NCI-H187 treated with DMSO at 0.1 percent for 48 hours (cell line): ENCODE measurements around the gene SLC24A4.

Source experiments
- DNase-seq: peaks from one replicate; lab custom pipeline; 2025; lab: John Stamatoyannopoulos, UW

The SLC24A4 gene

DNA sequence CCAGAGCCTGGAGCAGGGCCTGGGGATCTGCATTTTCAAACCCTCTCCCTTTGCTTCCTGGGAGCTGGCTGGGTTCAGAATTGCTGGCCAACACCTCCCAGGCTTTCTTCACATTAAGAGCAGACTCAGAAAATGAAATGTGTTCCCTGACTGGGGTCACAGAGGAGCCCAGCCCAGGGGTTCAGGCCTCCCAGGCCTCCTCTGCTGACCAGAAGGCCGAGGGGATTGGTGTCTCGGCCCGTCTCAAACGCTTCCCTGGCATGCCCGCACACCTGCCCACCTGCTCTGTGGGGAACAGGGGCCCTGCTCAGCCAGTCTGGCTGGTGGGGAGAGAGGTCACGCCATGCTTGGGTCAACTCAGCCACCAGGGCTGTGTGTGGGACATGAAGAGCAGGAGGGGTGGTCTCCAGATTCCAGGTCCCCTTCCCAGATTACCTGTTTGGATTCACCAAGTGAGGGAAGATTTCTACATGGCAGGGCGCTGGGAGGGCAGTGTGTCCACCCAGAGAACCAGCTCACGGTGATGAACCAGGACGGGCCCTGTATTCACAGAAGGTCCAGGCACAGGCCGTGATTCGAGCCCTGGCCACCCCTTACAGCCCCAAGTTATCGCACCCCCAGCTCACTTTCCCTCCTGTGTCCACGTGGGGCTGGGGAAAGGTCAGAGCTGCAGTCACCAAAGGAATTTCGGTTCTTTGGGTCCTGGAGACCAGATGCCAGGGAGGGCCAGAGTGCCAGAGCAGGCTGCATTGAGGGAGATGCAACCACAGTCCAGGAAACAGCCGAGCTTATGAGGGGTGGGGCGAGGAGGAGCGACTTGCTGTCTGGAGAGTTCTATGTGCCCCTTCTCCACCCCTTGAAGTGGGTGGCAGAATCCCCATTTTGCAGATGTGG lies 135.4 kb downstream of the SLC24A4 start:
- no peak for DNase-seq

DNA sequence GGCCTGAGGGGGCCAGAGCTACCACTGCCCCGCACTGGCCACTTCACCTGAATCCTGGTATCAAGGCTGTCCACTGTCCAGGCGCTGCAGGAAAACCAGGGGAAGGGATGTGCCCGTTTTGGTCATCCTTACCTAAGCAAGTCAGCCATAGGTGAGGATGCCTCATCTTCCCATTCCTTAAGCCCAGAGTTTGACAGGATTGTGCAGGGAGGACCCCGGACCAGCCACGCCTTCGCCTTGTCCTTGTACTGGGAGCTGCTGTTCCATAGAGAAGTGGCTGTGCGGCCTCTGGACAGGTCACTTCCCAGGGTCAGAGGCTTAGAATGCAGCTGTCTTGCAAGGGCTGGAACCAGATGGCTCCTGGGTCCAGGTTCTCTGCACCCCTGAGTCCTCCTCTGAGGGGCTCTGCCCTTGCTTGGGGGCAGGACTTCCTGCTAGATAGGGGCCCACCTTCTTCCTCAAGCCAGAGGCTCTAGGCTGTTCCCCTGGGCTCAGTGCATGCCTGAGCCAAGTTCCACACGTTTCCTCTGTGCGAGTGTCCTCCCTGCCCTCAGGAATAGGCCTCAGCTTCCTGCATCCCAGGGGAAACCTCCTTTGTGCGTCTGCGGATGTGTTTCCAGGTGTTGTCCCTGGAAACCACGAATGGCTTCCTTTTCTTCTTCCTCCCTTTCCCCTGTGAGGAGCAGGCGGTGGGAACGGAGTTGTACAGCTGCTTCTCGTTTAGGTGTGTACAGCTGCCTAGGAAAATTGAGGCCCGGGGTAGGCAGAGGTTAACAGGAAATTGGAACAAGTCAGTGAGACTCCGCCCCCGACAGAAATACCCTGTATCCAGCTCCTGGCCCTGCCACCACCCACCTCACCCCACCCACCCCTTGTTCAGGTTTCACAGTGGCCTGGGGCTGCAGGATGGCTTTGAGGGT lies 136.3 kb downstream of the SLC24A4 start:
- DNase-seq, result no peak

DNA sequence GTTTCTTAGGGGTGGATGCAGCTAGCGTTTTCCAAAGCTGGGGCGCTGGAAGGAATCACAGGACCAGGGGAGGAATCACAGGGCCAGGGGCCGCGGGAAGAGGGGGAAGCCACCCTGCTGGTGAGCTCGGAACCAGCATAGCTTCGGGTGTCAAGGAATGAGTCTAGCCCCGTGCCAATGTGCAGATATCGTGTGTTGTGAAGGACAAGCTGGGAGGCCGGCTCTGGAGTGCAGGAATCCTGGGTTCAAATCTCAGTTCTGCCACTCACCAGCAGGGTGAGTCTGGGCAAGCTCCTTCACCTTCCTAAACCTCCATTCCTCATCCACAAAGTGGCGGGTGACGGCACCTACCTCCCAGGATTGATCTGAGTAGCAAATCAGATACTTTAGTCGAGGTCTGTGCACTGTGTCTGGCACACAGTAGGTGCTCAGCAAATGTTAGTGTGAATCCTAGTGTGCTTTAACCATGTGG lies 137.0 kb downstream of the SLC24A4 start:
- DNase-seq, result no peak

DNA sequence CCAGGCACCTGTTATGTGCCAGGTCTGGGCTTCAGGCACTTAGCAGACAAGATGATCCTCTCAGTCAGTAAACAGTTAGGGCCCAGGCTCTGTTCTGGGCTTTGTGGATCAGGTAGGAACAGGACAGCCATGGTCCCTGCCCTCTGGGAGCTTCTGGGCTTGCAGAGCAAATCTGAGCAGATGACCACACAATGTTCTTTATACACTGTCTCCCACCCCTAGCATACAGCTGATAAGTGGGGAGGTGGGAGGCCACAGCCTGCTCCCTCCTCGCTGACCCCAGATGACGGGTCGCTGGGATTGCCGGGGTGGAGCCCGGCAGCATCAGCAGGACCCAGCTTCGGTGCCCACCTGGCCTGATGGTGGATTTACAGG lies 137.6 kb downstream of the SLC24A4 start:
- DNase-seq, result no peak

DNA sequence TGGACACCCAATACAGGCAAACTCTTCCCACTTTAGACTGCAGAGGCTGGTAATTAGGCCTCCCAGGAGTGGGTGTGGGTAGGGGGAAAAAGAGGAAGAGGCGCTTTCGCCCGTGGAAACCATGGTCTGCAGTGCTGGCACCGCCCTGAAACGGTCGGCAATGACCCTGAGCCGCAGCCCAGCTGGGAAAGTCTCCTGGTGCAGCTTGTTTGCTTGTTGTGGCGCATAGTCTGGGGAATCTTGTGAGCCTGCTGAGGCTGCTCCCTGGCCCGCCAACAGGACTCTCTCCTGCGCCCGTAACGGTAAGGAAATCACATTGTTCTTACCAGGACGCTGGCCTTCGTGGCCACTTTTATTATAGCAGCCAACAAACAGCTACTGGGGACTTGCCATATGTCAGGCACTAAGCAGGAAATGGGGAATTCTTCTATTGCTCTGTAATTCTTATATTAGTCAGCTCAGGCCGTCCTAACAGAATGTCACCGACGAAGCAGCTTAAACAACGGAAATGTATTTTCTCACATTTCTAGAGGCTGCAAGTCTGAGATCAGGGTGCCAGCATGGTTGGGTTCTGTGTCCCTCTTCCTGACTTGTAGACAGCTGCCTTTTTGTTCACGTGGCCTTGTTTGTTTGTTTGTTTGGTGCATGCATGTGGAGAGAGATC lies 138.1 kb downstream of the SLC24A4 start:
- DNase-seq, result no peak

DNA sequence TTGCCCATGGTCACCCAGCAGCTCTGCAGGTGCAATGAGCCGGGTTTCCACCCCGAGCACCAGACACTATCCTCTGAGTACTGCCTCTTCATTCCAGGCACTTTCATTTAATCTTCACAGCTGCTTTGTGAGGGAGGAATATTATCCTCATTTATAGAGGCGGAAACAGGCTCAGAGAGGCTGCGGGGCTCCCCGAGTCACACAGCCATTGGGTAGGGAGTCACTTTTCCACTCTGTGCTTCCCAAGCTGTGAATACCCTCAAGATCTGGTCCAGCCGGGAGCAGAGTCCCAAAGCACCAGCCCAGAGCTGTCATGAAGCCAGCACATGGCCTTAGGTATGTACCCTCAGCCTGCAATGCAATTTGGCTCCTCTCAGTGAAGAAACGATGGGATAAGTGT lies 138.9 kb downstream of the SLC24A4 start:
- no peak for DNase-seq

DNA sequence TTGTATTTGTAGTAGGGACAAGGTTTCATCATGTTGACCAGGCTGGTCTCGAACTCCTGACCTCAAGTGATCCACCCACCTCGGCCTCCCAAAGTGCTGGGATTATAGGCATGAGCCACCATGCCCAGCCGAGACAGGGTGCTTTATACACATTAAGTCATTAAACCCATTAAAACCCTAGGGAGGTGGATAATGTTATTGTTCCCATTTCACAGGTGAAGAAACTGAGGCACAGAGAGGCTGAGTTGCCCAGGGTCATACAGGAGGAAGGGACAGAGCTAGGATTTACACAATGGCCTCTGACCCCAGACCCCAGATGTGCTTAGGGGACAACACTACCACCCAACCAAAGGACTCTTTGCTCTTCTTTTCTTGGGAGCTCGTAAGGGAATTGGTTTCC lies 139.6 kb downstream of the SLC24A4 start:
- DNase-seq, result no peak

DNA sequence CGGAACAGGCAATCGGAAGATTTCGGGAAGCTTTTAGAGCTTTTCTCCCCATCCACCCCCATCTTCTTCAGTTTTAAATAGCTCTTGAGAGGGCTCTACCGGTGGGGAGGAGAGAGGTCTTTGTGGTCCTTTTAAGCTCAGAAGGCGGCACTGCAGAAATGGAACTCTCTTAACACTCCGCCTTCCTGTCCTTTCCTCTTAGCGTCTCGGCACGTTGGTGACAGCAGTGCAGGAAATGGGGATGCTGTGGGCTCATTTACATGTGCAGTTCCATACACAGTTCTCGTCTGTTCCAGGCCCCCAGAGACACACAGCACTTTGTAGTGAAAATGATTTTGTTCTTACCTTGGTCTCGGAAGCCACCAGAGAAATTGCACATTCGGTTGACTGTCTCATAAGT lies 140.2 kb downstream of the SLC24A4 start:
- no peak for DNase-seq

DNA sequence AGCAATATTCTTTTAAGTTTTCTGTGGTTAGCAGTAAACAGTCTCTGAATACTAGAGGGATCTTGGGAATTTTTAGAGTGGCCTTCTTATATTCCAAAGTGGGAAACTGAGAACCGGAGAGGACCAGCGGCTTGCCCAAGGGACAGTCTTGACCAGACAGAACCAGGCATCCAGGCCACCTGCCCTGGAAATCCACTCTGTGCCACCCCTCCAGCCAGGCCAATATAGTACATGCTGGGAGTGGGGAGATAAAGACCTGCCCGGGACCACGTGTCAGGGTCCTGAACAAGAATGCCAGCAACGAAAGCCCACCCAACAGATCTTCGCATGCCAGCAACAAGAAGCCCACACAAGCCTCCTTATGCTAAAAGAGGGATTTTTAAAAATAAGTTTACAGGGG lies 141.2 kb downstream of the SLC24A4 start:
- no peak for DNase-seq

DNA sequence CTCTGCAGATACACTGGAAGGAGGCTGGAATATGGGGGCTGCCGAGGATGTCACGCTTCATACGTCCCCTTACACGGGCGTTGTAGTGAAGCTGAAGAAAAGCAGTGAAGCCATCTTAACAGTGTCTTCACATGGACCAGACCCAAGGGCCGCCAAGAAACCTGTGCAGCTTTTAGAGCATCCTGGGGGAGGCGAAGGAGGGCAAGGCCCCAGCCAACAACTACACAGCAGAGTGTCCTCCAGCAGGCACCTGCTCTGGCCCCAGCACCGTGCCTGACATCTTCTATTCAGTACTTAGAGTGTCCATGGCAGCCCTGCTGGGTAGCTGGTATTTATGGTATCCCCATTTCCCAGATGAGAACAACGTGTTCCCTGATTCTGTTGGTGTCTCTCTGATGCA lies 141.8 kb downstream of the SLC24A4 start:
- no peak for DNase-seq

DNA sequence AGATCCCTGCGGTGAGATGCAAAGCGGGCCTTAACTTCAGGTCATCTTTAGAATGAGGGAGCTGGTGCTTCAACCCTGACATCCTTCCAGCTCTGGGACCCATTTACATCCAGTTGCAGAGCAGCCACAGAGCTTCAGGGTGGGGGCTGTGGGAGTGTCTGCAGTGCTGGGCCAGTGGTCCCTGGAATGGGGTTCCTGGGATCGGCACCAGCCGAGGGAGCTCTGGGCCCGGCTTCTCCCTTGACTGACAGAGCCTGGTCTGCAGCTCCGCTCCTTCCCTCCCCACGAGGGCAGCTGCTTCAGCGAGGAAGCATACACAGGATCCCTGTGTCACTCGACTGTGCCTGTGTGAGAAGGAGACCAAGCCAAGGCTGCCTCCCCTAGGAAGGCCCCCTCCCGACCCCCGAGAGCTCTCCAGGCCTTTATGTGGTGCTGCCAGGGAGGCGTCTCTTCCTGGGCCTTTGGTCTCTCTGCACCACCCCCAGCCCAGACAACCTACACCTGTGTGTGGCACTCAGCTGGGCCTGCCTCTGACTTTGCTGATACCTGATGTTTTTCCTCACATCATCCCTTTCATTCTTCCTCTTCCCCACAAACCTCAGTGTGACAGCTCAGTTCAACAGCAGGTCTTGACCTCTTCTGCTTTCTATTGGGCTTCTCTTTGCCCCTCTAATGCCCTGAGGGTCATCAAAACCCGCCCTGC lies 142.5 kb downstream of the SLC24A4 start:
- DNase-seq, result no peak

DNA sequence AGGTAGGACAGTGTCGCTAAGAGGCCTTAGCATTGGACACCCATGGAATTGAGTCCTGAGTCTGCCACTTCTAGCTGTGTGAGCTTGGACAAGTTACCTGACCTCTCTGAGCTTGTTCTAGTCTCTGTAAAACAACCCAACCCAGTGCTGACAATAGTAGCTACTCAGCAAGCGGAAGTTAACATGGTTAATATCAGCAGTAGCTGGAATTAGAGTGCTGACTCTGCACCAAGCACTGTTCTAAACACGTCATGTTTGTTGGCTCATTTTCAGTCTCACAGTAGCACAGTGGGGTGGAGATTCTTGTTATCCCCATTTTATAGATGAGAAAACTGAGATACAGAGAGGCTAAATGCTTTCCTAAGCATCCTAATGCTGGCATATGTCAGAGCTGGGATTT lies 143.1 kb downstream of the SLC24A4 start:
- DNase-seq, result no peak

DNA sequence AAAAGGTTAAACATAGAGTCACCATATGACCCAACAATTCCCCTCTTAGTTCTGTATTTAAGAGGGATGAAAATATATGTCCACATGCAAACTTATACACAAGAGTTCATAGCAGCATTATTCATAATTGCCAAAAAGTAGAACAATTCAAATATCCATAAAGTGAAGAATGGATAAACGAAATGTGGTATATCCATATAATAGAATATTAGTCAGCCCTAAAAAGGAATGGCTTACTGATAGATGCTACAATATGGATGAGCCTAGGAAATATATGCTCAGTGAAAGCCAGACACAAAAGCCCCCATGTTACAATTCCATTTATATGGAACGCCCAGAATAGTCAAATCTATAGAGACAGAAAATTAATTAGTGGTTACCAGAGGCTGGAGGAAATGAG lies 146.6 kb downstream of the SLC24A4 start:
- no peak for DNase-seq

DNA sequence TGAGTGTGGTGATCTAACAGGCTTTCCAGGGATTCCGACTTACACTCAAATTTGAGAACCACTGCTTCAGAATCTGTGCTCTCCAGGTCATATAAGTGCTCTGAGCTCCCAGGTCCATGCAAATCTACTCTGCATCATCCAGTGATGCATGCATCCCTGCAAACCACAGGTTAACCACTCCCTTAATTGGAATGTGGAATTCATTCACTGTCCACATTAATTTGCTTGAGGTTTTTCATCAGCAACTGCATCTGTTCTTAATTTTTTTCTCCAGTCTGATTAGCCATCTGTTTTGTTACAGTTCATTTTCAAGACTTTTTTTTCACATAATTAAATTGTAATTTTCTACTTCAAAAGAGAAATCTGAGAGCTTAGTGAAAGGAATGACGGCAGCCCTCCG lies 147.2 kb downstream of the SLC24A4 start:
- DNase-seq, result no peak

DNA sequence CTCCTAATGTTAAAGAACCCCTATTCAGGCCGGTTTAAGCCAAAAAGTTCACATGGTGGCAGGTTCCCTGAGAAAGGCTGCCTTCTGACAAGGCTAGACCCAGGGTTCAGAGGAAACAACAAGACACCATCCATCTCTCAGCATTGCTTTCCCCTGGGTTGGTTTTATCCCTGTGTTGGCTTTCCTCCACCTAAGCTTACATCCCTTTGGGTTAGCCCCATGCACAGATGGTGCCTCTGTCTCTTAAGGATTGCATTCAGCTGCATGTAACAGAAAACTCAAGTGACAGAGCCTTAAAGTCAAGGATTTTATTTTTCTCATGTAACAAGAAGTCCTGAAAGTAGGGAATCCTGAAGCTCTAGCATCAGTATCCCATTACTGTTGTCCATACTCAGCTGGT lies 147.8 kb downstream of the SLC24A4 start:
- no peak for DNase-seq

DNA sequence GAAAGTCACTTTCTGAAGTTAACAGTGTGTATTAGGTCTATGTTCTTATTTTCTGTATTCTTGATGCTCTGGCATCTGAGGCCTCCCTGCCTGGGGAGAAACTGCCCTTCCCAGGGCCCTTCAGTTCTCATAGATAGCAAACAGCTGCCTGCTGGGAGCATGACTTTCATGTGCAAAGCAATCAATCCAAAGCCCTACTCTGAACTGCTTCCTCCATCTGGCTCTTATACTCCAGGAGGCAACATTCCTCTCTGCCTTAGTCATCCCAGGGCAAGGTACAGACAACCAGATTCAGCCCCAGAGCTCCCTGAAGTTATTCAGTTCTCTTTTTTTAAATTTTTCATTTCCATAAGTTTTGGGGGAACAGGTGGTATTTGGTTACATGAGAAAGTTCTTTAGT lies 149.0 kb downstream of the SLC24A4 start:
- DNase-seq, result no peak

DNA sequence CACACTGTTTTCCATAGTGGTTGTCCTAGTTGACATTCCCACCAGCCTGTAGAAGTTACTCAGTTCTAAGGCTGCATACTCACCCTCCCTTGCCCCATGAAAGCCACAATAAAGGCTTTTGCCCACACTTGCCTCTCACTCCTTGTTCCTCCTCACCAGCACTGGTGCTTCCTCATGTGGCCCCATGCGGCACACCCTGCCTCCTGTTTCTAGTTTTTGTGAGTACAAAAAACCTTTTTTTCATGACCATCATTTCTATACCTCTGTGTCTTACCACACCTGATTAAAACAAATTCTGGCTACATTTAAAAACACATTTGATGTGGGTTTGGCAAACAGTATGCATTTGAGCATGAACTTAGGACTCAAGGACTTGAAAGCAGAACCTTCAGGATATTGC lies 149.9 kb downstream of the SLC24A4 start:
- no peak for DNase-seq

DNA sequence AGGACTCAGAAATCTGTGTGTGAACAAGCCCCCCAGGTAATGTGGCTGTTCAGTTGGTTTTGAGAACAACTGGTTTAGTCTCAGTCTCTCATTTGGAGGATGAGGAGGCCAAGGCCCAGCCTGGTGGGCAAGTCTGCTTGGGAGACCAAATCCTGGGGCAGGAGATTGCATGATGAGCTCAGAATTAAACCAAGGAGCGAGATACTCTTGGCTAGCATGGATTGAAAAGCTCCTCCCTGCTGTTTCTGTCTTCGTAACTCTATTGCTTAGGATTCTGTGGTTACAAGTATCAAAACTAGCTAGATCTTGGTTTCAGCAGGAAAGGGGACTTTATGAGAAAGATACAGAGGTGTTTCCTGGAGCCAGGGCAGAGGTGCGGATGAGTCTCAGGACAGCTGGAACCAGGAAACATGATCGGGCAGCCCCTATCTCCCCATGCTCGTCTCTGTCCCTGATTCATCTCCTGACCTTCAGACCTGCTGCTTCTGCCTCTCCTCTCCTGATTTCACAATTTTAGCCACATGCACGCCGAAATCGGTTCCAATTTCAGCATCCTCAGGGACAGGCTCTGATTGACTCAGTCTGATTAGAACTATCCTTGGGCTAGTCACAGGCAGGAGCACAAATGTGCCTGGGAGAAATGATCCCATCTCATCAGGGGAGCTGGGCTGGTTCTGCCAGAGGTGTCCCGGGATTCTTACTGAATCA lies 150.4 kb downstream of the SLC24A4 start:
- DNase-seq, result no peak

DNA sequence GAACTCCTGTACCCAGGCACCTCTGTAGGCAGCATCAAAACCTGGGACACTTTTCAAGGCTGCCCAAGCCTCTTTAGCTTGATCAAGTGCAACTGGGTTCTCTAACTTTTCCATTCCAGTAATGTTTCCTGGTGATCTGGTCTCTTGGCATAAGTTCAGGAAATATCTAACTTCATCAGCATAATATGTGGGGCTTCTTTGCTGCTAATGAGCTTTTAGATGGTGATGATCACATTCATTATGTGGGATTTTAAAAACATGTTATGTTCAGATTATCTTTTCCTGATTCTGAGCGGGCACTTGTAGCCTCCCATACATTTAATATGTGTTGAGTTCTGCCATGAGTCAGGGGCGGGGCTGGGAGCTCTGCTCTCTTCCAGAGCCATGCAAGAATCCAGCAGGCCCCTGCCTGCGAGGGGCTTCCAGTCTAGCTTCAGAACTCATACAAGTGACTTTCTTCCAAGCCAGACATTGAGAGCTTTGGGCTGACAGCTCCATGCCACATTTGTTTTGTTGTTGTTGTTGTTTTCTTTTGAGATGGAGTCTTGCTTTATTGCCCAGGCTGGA lies 151.1 kb downstream of the SLC24A4 start:
- DNase-seq, result no peak

DNA sequence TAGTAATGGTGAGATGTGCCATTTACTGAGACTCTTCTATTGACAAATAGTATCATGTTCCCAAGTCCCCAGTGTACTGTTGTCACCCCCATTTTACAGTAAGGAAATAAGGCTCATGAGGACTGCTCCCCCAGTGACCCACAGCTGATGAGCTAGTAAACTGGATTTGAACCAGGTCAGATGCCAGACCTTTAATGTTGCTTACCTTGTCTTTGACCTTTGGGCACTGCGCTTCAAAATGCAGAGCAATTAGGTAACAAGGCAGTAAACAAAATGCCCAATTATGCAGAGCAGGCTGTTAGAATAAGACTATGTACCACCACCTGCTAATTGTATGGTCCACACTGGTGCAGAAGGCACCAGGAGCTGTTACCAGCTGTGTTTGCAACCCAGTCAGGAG lies 152.1 kb downstream of the SLC24A4 start:
- DNase-seq, result no peak
